KMS-11 (cell line): ENCODE data around the gene EQTN.
A peak's percentile ranks its signal among the peaks of the same experiment; 100 is the strongest.

Experiments used
- H2AFZ ChIP-seq: fragments of 200-600 bp; sonication (generic); 2 replicates; pipeline ENCODE4 v1.6.1; 2016; ENCODE audit warnings: antibody characterized with exemption, mixed run types, low read depth
- H3K27ac ChIP-seq: fragments of 200-600 bp; sonication (generic); 2 replicates; pipeline ENCODE4 v1.6.1; 2016; ENCODE audit warnings: mild to moderate bottlenecking, mixed run types
- H3K27me3 ChIP-seq: fragments of 200-600 bp; sonication (generic); 2 replicates; pipeline ENCODE4 v1.6.1; 2017; ENCODE audit warnings: mild to moderate bottlenecking, low read depth, mixed run types, moderate library complexity; ENCODE audit not compliant: insufficient read depth
- H3K36me3 ChIP-seq: fragments of 200-600 bp; sonication (generic); 2 replicates; pipeline ENCODE4 v1.6.1; 2017; ENCODE audit warnings: mild to moderate bottlenecking, mixed run types; ENCODE audit not compliant: insufficient read depth
- H3K4me1 ChIP-seq: fragments of 200-600 bp; sonication (generic); 2 replicates; pipeline ENCODE4 v1.6.1; 2016; ENCODE audit warnings: mild to moderate bottlenecking, low read depth, mixed run types; ENCODE audit not compliant: poor library complexity, severe bottlenecking
- H3K4me2 ChIP-seq: fragments of 200-600 bp; sonication (generic); 2 replicates; pipeline ENCODE4 v1.7.0; 2016; ENCODE audit warnings: mild to moderate bottlenecking, mixed run types
- H3K4me3 ChIP-seq: fragments of 200-600 bp; sonication (generic); IDR thresholded peaks from 2 replicates; pipeline ENCODE4 v1.6.1; 2017; ENCODE audit warnings: low read depth, low read length, mixed read lengths; ENCODE audit not compliant: insufficient read depth
- H3K79me2 ChIP-seq: fragments of 200-600 bp; sonication (generic); 2 replicates; pipeline ENCODE4 v1.6.1; 2016; ENCODE audit warnings: low read depth, mixed run types; ENCODE audit not compliant: insufficient read depth
- H3K9ac ChIP-seq: fragments of 200-600 bp; sonication (generic); 2 replicates; pipeline ENCODE4 v1.6.1; 2016; ENCODE audit warnings: mild to moderate bottlenecking, mixed run types
- H4K20me1 ChIP-seq: fragments of 200-600 bp; sonication (generic); 2 replicates; pipeline ENCODE4 v1.6.1; 2016; ENCODE audit warnings: mild to moderate bottlenecking, mixed run types; ENCODE audit not compliant: insufficient read depth
- TF ChIP-seq, protein P1 (sequence below): fragments of 200-600 bp; sonication (generic); conservative IDR thresholded peaks from 2 replicates; pipeline ENCODE4 v1.6.1; 2017; ENCODE audit warnings: low read depth, mild to moderate bottlenecking, antibody characterized with exemption, low read length, moderate library complexity, mixed read lengths

The EQTN gene

DNA sequence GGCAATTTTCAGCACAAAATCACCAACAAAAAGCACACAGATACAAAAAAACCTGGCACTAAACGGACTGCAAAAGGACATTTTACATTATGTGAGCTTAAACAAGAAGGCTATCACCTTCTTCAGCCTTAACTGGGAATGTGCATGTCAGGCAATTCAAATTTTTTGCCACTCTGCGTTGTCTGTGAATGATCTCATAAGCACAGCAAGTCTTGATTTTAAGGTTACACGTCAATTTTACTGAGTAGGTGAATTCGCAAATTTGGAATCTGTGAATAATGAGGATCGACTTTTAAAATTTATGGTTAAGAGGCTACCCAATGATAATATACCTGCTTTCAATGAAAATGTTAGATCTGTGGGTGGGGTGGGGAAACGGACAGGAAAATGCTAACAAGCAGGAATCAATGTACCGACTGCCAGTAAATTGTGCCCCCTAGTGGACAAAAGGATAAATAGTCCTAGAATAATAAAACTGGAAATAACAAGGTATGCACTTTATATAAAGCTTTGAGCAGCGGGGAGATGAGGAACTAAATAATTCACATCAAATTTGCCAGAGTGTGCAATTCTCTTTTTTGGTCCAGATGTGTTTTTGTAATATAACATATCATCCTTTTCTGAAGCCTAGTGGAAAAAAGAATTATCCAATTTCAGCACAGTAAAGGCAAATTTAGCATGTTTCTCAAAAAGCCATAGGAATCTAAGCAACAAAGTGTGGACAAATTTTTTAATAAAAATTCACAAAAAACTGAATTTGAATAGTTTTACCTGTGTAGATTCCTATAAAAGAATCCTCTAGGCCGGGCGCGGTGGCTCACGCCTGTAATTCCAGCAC, 20.5 kb downstream of the EQTN start:
- no peak overlapping the region for H3K4me3 ChIP-seq
- no peaks in the 10 kb centered on the region for H3K27me3 ChIP-seq
- H4K20me1 ChIP-seq = no peaks in the 10 kb centered on the region
- no peak overlapping the region for H3K27ac ChIP-seq
- peak overlapping the region; percentile 18; the same call in 1 of the 2 replicates for H3K4me2 ChIP-seq
- no peaks in the 10 kb centered on the region for H3K79me2 ChIP-seq
- TF ChIP-seq, protein P1, sequence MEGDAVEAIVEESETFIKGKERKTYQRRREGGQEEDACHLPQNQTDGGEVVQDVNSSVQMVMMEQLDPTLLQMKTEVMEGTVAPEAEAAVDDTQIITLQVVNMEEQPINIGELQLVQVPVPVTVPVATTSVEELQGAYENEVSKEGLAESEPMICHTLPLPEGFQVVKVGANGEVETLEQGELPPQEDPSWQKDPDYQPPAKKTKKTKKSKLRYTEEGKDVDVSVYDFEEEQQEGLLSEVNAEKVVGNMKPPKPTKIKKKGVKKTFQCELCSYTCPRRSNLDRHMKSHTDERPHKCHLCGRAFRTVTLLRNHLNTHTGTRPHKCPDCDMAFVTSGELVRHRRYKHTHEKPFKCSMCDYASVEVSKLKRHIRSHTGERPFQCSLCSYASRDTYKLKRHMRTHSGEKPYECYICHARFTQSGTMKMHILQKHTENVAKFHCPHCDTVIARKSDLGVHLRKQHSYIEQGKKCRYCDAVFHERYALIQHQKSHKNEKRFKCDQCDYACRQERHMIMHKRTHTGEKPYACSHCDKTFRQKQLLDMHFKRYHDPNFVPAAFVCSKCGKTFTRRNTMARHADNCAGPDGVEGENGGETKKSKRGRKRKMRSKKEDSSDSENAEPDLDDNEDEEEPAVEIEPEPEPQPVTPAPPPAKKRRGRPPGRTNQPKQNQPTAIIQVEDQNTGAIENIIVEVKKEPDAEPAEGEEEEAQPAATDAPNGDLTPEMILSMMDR = peak; percentile 91
- no peaks in the 10 kb centered on the region for H3K4me1 ChIP-seq
- no peaks in the 10 kb centered on the region for H3K36me3 ChIP-seq
- no peak overlapping the region for H3K9ac ChIP-seq
- peak overlapping the region; percentile 24; the same call in 1 of the 2 replicates for H2AFZ ChIP-seq

DNA sequence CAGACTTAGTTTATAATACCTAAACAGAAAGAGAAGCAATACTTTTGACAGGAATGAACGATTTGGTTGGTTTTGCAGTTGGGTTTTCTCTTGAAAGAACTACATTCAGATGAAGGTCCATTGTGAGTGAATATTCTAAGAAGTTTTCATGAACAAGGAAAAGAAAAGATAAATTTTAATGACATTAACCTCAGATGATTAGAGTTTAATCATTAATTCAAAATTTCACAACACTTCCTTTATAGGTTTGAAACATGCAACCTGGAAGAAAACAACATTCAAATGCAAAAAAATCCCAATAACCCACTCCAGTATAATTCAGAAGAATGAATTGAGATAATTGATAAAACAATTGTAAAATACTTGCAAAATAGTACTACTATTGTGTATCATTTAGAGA, 23.8 kb downstream of the EQTN start:
- no peak overlapping the region for H3K4me3 ChIP-seq
- TF ChIP-seq, protein P1 = no peak

DNA sequence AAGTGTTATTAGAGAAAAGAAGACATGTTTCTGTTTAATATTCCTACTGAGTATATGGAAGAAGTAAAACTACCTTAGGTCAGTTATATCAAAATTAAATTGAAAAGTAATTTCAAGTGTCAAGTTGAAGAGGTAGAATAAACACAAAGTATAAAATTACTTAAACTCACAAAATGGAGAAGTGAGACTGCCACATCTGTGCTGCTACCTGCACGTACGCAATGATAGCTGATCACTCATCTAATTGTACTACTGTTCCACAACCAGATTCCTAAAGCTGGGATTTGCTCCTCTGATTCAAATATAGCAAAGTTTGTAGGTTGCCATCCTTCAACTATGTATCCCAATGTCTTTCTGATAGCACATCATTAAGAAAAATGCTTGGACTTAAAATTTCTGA, 24.8 kb downstream of the EQTN start:
- Histone ChIP-seq H4K20me1 (no peaks in the 10 kb centered on the region), H3K27ac (no peak overlapping the region), H3K79me2 (no peaks in the 10 kb centered on the region), H3K9ac (no peak overlapping the region), H3K27me3 (no peaks in the 10 kb centered on the region), H3K4me2 (no peak overlapping the region), H2AFZ (no peak overlapping the region), H3K36me3 (no peaks in the 10 kb centered on the region), H3K4me3 (no peak overlapping the region), H3K4me1 (no peaks in the 10 kb centered on the region)
- TF ChIP-seq, protein P1 = no peak

More for the DNA sequence above, 23.8 kb downstream of the EQTN start:
- H2AFZ ChIP-seq = no peak overlapping the region
- no peaks in the 10 kb centered on the region for H3K4me1 ChIP-seq
- H3K27me3 ChIP-seq = no peaks in the 10 kb centered on the region
- no peaks in the 10 kb centered on the region for H3K79me2 ChIP-seq
- H4K20me1 ChIP-seq = no peaks in the 10 kb centered on the region
- no peak overlapping the region for H3K9ac ChIP-seq
- no peak overlapping the region for H3K4me2 ChIP-seq
- H3K36me3 ChIP-seq = no peaks in the 10 kb centered on the region
- no peak overlapping the region for H3K27ac ChIP-seq

DNA sequence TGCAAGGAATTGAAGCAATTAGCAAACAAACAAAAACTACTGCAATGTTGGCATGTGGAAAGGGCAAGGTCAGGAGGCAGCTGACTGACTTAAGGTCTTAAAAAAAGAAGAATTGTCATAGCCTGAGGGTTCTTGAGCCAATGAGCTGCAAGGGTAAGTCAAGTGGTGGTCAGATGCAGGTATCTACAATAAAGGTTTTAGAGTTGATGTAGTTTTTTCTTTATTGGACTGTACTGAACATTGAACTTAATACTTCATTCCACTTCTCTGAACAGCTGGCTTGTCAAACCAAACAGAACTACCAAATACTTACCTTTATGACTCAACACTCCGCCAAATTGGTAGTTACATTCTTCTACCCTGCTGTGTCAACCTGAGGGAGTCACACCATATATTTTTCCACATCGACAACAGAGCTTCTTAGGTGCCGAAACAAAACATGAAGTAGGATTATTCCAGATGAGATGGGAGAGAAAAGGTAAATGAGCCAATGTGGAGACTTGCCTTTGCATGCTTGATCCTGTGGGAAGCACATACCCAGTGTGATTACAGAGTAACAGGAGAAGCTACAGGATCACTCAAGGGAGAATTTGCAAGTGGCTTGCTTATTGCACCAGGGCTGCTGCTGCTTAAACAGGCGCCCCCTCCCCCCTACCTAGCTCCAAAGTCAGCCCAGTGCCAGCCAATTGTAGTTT, 35.3 kb downstream of the EQTN start:
- Histone ChIP-seq H3K79me2 (no peaks in the 10 kb centered on the region), H3K36me3 (no peaks in the 10 kb centered on the region), H3K9ac (no peak overlapping the region), H3K4me2 (no peak overlapping the region), H4K20me1 (no peaks in the 10 kb centered on the region), H3K4me3 (no peak overlapping the region), H3K27ac (no peak overlapping the region), H3K27me3 (no peaks in the 10 kb centered on the region), H2AFZ (no peak overlapping the region), H3K4me1 (no peaks in the 10 kb centered on the region)
- TF ChIP-seq, protein P1 = no peak
